ENCODE results near the gene EIF3L.

EIF3L gene

DNA sequence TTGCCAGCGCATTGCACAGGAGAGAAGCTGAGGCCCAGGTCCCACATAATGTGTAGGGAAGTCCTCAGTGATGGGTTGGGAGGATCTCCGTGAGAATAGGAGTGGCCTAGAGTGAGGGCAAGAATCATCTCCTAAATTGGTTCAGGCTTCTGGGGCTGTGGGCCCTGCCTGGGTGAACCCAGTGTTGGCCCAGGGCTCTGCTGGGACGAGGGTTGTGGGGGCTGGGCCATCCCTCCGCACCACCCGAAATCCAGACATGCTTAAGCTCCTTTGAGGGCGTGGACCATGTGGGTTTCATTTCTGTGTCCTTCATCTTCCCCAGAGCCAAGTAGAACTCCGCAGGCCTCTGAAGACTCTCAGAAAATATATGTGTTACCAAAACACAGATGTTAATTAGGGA is 60.5 kb downstream of the EIF3L start:
- ChIA-PET CTCF (interaction anchor here (3.1 kb wide), 1 partner anchor 25 kb away, joined by 13 read pairs; no protein-coding TSS in a partner anchor), POLR2A (no interaction called here)
- TF ChIP-seq, protein P1, sequence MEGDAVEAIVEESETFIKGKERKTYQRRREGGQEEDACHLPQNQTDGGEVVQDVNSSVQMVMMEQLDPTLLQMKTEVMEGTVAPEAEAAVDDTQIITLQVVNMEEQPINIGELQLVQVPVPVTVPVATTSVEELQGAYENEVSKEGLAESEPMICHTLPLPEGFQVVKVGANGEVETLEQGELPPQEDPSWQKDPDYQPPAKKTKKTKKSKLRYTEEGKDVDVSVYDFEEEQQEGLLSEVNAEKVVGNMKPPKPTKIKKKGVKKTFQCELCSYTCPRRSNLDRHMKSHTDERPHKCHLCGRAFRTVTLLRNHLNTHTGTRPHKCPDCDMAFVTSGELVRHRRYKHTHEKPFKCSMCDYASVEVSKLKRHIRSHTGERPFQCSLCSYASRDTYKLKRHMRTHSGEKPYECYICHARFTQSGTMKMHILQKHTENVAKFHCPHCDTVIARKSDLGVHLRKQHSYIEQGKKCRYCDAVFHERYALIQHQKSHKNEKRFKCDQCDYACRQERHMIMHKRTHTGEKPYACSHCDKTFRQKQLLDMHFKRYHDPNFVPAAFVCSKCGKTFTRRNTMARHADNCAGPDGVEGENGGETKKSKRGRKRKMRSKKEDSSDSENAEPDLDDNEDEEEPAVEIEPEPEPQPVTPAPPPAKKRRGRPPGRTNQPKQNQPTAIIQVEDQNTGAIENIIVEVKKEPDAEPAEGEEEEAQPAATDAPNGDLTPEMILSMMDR (IDR thresholded peaks at IDR 0.05; ENCODE audit: control extremely low read depth, extremely low read depth, low read depth, missing control alignments): no peak
- no peak for DNase-seq (ENCODE audit: extremely low spot score)

DNA sequence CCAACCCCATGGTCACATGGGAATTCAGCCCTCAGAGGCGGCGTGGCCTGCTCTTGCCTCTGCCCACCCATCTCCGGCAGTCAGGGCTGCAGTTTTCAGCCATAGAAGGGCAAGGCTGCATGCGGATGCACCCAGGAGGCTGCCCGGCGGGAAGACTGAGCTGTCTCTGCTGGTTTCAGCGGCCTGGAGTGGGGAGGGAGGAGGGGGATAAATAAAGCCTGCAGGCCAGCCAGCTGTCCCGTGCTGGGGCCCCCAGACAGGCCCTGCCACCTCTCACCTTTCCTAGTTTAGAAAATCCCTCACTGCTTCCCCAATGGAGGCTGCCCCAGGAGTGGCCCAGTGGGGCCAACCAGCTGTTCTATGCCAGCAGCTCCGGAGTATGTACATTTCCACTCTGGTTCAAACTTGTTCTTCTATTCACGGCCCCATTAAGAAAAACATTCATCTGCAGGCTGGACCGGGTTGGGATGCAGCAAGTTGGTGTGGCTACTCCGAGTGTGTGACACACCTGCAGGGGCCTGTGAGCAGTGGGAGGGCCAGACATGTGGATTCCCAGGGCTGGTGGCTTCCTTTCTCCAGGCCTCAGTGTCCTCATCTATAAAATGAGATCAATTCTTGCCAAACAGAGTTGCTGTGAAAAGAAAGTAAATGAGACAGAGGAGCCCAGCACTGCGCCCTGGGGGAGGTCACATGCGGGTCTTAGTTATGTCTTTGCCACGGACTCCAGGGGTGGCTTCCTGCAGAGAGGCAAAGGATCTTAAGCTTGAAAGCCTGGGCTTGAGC is 61.9 kb downstream of the EIF3L start:
- TF ChIP-seq, protein P1 (IDR thresholded peaks at IDR 0.05; ENCODE audit: control extremely low read depth, extremely low read depth, low read depth, missing control alignments): no peak
- ChIA-PET POLR2A (no interaction called here), CTCF (interaction anchor here (2.1 to 3.1 kb wide), 2 partner anchors 23 to 48 kb away, joined by 9 to 13 read pairs; no protein-coding TSS in a partner anchor)
- no peak for DNase-seq (ENCODE audit: extremely low spot score)

DNA sequence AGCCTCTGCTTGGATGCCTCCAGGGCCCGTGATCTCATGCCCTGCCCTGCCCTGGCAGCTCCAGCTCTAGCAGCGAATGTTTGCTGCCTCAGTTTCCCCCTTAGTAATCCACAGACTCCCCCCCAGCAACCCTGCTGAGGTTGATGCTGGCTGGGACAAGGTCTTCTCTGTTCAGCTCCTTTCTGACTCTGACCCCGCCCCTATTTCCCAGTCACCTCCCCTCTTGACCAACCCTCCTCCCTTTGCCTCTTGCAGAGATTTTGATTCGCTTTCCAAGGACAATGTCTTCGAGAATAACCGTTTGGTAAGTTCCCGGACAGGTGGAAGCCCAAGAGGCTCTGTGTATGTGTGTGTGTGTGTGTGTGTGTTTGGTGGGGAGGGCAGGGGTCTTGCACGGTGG is 62.5 kb downstream of the EIF3L start:
- ChIA-PET POLR2A (no interaction called here), CTCF (interaction anchor here (2.1 to 3.1 kb wide), 2 partner anchors 23 to 48 kb away, joined by 9 to 13 read pairs; no protein-coding TSS in a partner anchor)
- DNase-seq (ENCODE audit: extremely low spot score): no peak
- TF ChIP-seq, protein P1 (IDR thresholded peaks at IDR 0.05; ENCODE audit: control extremely low read depth, extremely low read depth, low read depth, missing control alignments): no peak

DNA sequence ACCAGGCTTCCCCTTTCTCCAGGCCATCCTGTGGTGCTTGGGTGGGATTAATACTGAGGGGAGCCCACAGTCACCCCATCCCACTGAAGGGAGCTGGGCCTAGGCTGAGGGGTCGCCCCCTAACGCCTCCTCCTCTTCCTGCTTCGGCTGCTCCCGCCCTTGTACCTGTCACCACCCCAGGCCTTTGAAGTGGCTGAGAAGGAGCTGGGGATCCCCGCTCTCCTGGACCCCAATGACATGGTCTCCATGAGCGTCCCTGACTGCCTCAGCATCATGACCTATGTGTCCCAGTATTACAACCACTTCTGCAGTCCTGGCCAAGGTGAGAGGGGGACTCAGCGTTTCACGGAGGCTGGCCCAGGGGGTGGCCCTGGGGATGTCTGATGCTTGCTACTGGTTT is 63.0 kb downstream of the EIF3L start:
- TF ChIP-seq, protein P1 (IDR thresholded peaks at IDR 0.05; ENCODE audit: control extremely low read depth, extremely low read depth, low read depth, missing control alignments): no peak
- no peak for DNase-seq (ENCODE audit: extremely low spot score)
- ChIA-PET CTCF (interaction anchor here (2.1 to 3.1 kb wide), 2 partner anchors 22 to 49 kb away, joined by 9 to 13 read pairs; no protein-coding TSS in a partner anchor), POLR2A (no interaction called here)

DNA sequence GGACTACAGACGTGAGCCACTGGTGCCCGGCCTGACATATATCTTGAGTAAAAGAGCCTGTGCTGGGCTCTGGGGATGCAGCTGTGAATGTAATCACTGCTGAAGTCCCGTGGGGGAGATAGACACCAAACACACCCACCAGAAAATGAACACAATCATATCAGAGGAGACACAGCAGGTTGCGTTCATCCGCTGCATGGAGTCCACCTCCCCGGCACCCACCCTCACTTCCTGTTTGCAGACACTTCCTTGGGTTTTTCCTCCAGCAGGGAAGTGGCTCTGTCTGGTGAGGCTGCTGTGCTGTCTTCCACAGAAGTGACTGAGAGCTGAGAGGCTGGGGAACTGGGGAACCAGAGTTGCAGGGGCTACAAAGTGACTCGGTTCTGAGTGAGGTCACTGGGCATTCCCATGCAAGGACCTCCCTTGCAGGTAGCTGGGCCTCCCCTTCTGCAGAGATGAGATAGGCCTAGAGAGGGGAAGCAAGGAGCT is 64.1 kb downstream of the EIF3L start:
- TF ChIP-seq, protein P1 (IDR thresholded peaks at IDR 0.05; ENCODE audit: control extremely low read depth, extremely low read depth, low read depth, missing control alignments): no peak
- DNase-seq (ENCODE audit: extremely low spot score): no peak
- CTCF ChIA-PET: interaction anchor here (1.0 to 1.5 kb wide), 2 partner anchors 25 to 50 kb away, joined by 3 to 4 read pairs; no protein-coding TSS in a partner anchor
- POLR2A ChIA-PET: interaction anchor here (1.0 kb wide), 1 partner anchor 41 kb away, joined by 3 read pairs; the partner anchor contains the start of genes C22orf23 and POLR2F

DNA sequence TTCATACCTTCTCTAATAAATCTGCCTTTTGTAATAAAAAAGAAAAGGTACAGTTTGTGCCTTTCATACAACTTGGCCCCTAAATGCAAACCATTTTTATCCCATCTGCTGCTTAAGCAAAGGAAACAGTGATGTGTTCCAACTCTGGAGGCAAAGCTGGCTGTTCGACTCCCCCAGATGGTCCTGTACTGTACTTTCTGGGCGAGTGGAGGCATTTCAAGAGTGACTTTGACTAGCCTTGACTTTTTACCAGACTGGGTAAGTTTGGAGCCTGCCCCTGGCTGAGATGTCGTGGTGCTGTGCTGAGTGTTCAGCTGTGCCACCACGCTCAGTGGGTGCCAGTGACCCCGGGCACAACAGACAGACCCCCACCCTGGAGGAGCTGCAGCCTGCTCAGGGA is 67.1 kb downstream of the EIF3L start:
- ChIA-PET POLR2A (no interaction called here), CTCF (interaction anchor here (1.4 kb wide), 1 partner anchor 50 kb away, joined by 3 read pairs; no protein-coding TSS in a partner anchor)
- TF ChIP-seq, protein P1 (IDR thresholded peaks at IDR 0.05; ENCODE audit: control extremely low read depth, extremely low read depth, low read depth, missing control alignments): no peak
- DNase-seq (ENCODE audit: extremely low spot score): no peak

All from GM10248 (cell line).